Caco-2 (cell line): Measurements from ENCODE around the gene LPGAT1. TPM values are rescaled to one million over a fixed set of nuclear protein-coding genes. Genes with fewer than 3 reads are reported as not detected.

Experiments used
- BruUV-seq: library from RNA; stranded (reverse); fragments of 400-500 nt; replicated peaks from 2 replicates; lab custom pipeline; 2021; lab: Mats Ljungman, UMichigan
- CTCF ChIA-PET: fragments of 300-600 bp; sonication (Branson Sonifier 250); formaldehyde crosslinking; loops from one replicate; lab custom pipeline; 2022; ENCODE audit warnings: antibody characterized with exemption; lab: Charles Lee
- POLR2A ChIA-PET: fragments of 300-600 bp; sonication (Branson Sonifier 250); formaldehyde crosslinking; loops from one replicate; lab custom pipeline; 2022; ENCODE audit warnings: antibody characterized with exemption; lab: Charles Lee
- DNase-seq, 2 experiments: peaks; one replicate each; pipeline versions ENCODE4 v3.0.0 to v3.0.0-alpha.2; 2020 to 2022
- H3K27me3 ChIP-seq: replicated peaks from 2 replicates; pipeline ENCODE4 v1.6.0; 2011; ENCODE audit warnings: low read length; ENCODE audit not compliant: control insufficient read depth, insufficient read depth
- H3K36me3 ChIP-seq: 2 replicates; pipeline ENCODE4 v1.5.1; 2011; ENCODE audit warnings: low read length; ENCODE audit not compliant: control insufficient read depth, insufficient read depth
- H3K4me1 ChIP-seq: fragments of 250-450 bp; sonication (Bioruptor Pico); 2 replicates; pipeline ENCODE4 v1.5.1; 2020; ENCODE audit warnings: mild to moderate bottlenecking
- H3K4me3 ChIP-seq: 2 replicates; pipeline ENCODE4 v1.5.1; 2011; ENCODE audit warnings: low read depth, mild to moderate bottlenecking, control low read depth, low read length
- H3K9me3 ChIP-seq: fragments of 250-450 bp; sonication (Bioruptor Pico); 2 replicates; pipeline ENCODE4 v1.5.1; 2020; ENCODE audit warnings: mild to moderate bottlenecking, moderate library complexity
- H3K27ac Mint-ChIP-seq: one replicate; pipeline ENCODE4 v1.8.0; 2022; ENCODE audit warnings: mixed read lengths; ENCODE audit not compliant: unreplicated experiment
- H3K27me3 Mint-ChIP-seq: one replicate; pipeline ENCODE4 v1.8.0; 2022; ENCODE audit warnings: mixed read lengths; ENCODE audit not compliant: insufficient read depth, unreplicated experiment
- H3K36me3 Mint-ChIP-seq: one replicate; pipeline ENCODE4 v1.8.0; 2022; ENCODE audit warnings: mild to moderate bottlenecking, mixed read lengths; ENCODE audit not compliant: insufficient read depth, unreplicated experiment
- H3K4me1 Mint-ChIP-seq: one replicate; pipeline ENCODE4 v1.8.0; 2022; ENCODE audit warnings: low read depth, mixed read lengths; ENCODE audit not compliant: unreplicated experiment
- H3K4me3 Mint-ChIP-seq: one replicate; pipeline ENCODE4 v1.8.0; 2022; ENCODE audit warnings: mild to moderate bottlenecking, moderate library complexity, mixed read lengths; ENCODE audit not compliant: unreplicated experiment
- H3K9me3 Mint-ChIP-seq: one replicate; pipeline ENCODE4 v1.8.0; 2022; ENCODE audit warnings: mixed read lengths; ENCODE audit not compliant: unreplicated experiment
- CTCF ChIP-seq, 2 experiments: fragments of 200-600 bp in 1 of 2; IDR thresholded peaks; 1 replicate in 1 of 2; 2 replicates in 1 of 2; pipeline versions ENCODE4 v1.5.1 to v1.8.0; 2011 to 2022; ENCODE audit warnings: antibody characterized with exemption in 1 of 2, control low read depth in 1 of 2, inconsistent platforms in 1 of 2, low read depth in 1 of 2, low read length in 1 of 2, mild to moderate bottlenecking in 1 of 2, moderate library complexity in 1 of 2; ENCODE audit not compliant: insufficient read depth in 1 of 2, severe bottlenecking in 1 of 2, unreplicated experiment in 1 of 2
- intact Hi-C: fragments of 100-400 bp; cut with micrococcal nuclease; formaldehyde crosslinking; loops from one replicate; pipeline ENCODE4 v1.10.0; 2022; ENCODE audit not compliant: unreplicated experiment
- total RNA-seq: library from RNA; stranded (reverse); gene quantifications from 2 replicates; pipeline ENCODE4 v1.2.3, GENCODE V29; 2022

The LPGAT1 gene
- total RNA-seq, 1 experiment from 2014 or later, result 25.6 TPM

- ChIA-PET POLR2A (no interaction called here), CTCF (interaction anchor here (0.8 kb wide), 1 partner anchor 57 kb away, joined by 6 read pairs; no protein-coding TSS in a partner anchor)
- H3K36me3 Mint-ChIP-seq, result no peaks in the 10 kb centered on the region
- H3K27ac Mint-ChIP-seq, result no peak overlapping the region
- no peak for TF ChIP-seq CTCF (IDR thresholded peaks at IDR 0.05; ENCODE audit: insufficient read depth in 1 of 2, low read depth in 1 of 2, low read length in 1 of 2, severe bottlenecking in 1 of 2, unreplicated experiment in 1 of 2)
- Histone ChIP-seq H3K27me3 (no peaks in the 10 kb centered on the region), H3K9me3 (no peaks in the 10 kb centered on the region), H3K4me3 (no peak overlapping the region), H3K4me1 (peaks cover 16% of the 10 kb centered on the region), H3K36me3 (no peaks in the 10 kb centered on the region)
- intact Hi-C loops, result no loop called here
- no peak overlapping the region for H3K4me3 Mint-ChIP-seq
- no peaks in the 10 kb centered on the region for H3K27me3 Mint-ChIP-seq
- peaks cover 13% of the 10 kb centered on the region for H3K4me1 Mint-ChIP-seq
- no peak for DNase-seq
- BruUV-seq, result no TSS peak
- H3K9me3 Mint-ChIP-seq, result no peaks in the 10 kb centered on the region
Observed at GRCh38 chr1:211738096-211738690, 92.4 kb downstream of the LPGAT1 start.

GRCh38 chr1:211737115-211738035, 93.2 kb downstream of the LPGAT1 start:
- CTCF ChIA-PET, result no interaction called here

More at GRCh38 chr1:211737115-211738035, 93.2 kb downstream of the LPGAT1 start:
- no TSS peak for BruUV-seq
- H3K27ac Mint-ChIP-seq, result no peak overlapping the region
- H3K4me1 Mint-ChIP-seq, result peaks cover 13% of the 10 kb centered on the region
- Histone ChIP-seq H3K9me3 (no peaks in the 10 kb centered on the region), H3K4me3 (no peak overlapping the region), H3K27me3 (no peaks in the 10 kb centered on the region), H3K4me1 (peaks cover 16% of the 10 kb centered on the region), H3K36me3 (no peaks in the 10 kb centered on the region)
- H3K4me3 Mint-ChIP-seq, result no peak overlapping the region
- no peak for TF ChIP-seq CTCF (IDR thresholded peaks at IDR 0.05; ENCODE audit: insufficient read depth in 1 of 2, low read depth in 1 of 2, low read length in 1 of 2, severe bottlenecking in 1 of 2, unreplicated experiment in 1 of 2)
- H3K9me3 Mint-ChIP-seq, result no peaks in the 10 kb centered on the region
- POLR2A ChIA-PET, result no interaction called here
- intact Hi-C loops, result no loop called here
- no peaks in the 10 kb centered on the region for H3K27me3 Mint-ChIP-seq
- DNase-seq, result no peak
- no peaks in the 10 kb centered on the region for H3K36me3 Mint-ChIP-seq
